ENCODE results near the gene MT1G. TPM values are rescaled to one million over a fixed set of nuclear protein-coding genes. Genes with fewer than 3 reads are reported as not detected.
A peak's percentile ranks its signal among the peaks of the same experiment; 100 is the strongest.

The MT1G gene
- total RNA-seq, 4 donors from 2014 or later = 21.0 to 1,835 (median 81.0) TPM

DNA sequence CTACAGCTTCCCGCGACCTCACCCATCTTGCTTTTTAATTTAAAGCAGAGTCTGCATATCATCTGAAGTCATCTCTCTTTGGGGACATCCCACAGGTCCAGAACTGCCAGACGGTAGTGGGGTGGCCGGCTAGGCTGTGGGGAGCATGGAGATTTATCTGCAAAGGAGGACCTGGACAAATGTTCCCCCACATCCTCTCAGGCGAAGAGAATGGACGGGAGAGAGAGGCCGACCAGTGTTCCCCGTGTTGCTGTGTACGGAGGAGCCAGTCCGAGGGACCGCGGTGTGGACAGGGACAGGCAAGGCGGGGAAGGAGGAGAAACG lies 36.1 kb downstream of the MT1G start:
- Histone ChIP-seq H3K4me1 (peaks cover 6 to 34% (median 21%) of the 10 kb centered on the region in 4 donors), H3K36me3 (no peaks in the 10 kb centered on the region), H3K27ac (peak overlapping the region; percentile 53 to 74 (median 59)), H3K9me3 (no peaks in the 10 kb centered on the region), H3K27me3 (peaks cover 52% of the 10 kb centered on the region), H3K4me3 (peak overlapping the region; percentile 18 to 58 (median 45))
- TF ChIP-seq, protein P1, sequence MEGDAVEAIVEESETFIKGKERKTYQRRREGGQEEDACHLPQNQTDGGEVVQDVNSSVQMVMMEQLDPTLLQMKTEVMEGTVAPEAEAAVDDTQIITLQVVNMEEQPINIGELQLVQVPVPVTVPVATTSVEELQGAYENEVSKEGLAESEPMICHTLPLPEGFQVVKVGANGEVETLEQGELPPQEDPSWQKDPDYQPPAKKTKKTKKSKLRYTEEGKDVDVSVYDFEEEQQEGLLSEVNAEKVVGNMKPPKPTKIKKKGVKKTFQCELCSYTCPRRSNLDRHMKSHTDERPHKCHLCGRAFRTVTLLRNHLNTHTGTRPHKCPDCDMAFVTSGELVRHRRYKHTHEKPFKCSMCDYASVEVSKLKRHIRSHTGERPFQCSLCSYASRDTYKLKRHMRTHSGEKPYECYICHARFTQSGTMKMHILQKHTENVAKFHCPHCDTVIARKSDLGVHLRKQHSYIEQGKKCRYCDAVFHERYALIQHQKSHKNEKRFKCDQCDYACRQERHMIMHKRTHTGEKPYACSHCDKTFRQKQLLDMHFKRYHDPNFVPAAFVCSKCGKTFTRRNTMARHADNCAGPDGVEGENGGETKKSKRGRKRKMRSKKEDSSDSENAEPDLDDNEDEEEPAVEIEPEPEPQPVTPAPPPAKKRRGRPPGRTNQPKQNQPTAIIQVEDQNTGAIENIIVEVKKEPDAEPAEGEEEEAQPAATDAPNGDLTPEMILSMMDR (IDR thresholded peaks at IDR 0.05) = no peak
- TF ChIP-seq POLR2AphosphoS5 (IDR thresholded peaks at IDR 0.05) = no peak
- TF ChIP-seq POLR2A (IDR thresholded peaks at IDR 0.05) = no peak
- TF ChIP-seq EP300 (IDR thresholded peaks at IDR 0.05; ENCODE audit: low read depth) = no peak
- intact Hi-C loops (cut with DNase I; ENCODE audit: low total_unique reads) (loop anchor here (1.0 kb wide), 1 partner anchor 23 kb away; the partner anchor contains the start of gene MT2A), in situ Hi-C loops (cut with MboI; ENCODE audit: low pct_ligation_motif_present in 1 of 4, low pct_unique_long_range_greater_than_20kb in 1 of 4, low sequenced_read_pairs in 3 of 4) (no loop called here)
- 36% methylated on average over 14 of the region's 14 CpGs; no CpG with 5 or more reads in 1 of the 2 donors for WGBS, 2 donors (ENCODE audit: low coverage in 1 of 2)
- no peak for DNase-seq

DNA sequence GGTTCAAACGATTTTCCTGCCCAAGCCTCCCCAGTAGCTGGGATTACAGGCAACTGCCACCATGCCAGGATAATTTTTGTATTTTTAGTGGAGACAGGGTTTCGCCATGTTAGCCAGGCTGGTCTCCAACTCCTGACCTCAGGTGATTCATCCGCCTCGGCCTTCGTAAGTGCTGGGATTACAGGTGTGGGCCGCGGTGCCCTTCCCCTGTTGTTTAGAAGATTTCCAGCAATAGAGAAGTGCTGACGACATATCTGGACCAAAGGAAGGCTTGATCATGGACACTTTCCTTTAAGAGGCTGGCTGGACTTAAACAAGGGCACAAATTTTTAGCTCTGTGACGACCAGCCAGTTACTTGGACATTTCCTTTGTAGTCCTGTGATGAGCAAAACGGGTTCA lies 36.7 kb downstream of the MT1G start:
- H3K4me1 ChIP-seq = peaks cover 6 to 40% (median 26%) of the 10 kb centered on the region in 4 donors
- WGBS, 2 donors (ENCODE audit: low coverage in 1 of 2) = 80 to 89% methylated on average over 1 to 10 of the region's 10 CpGs
- H3K4me3 ChIP-seq = no peak overlapping the region
- TF ChIP-seq, protein P1 (IDR thresholded peaks at IDR 0.05) = no peak
- TF ChIP-seq POLR2AphosphoS5 (IDR thresholded peaks at IDR 0.05) (no peak), POLR2A (IDR thresholded peaks at IDR 0.05) (no peak), EP300 (IDR thresholded peaks at IDR 0.05; ENCODE audit: low read depth) (no peak)
- in situ Hi-C loops (cut with MboI; ENCODE audit: low pct_ligation_motif_present in 1 of 4, low pct_unique_long_range_greater_than_20kb in 1 of 4, low sequenced_read_pairs in 3 of 4) = no loop called here
- H3K27ac ChIP-seq = peak overlapping the region in 3 of 4 donors; percentile 54 to 74 (median 64)
- intact Hi-C loops (cut with DNase I; ENCODE audit: low total_unique reads) = no loop called here
- H3K9me3 ChIP-seq = no peaks in the 10 kb centered on the region
- H3K36me3 ChIP-seq = no peaks in the 10 kb centered on the region
- H3K27me3 ChIP-seq = peaks cover 46% of the 10 kb centered on the region
- no peak for DNase-seq

DNA sequence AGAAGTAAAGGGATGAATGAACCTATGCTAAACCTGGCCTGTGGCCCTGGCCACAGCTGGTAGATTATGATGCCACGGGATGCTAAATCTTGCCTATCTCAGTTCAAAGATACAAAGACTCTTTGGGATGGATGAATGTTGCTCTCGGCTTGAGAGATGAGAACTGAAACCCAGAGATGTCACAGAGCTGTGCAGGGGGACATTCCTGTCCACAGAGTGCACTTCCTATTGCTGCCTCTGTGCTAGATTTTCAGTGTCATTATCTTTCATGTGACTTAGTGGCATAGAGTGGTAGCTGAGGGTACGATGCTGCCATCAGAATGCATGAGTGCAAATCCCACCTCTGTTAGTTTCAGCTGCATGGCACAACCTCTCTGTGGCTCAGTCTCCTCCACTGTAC lies 37.7 kb downstream of the MT1G start:
- Histone ChIP-seq H3K4me1 (peaks cover 1 to 36% (median 29%) of the 10 kb centered on the region in 4 donors), H3K36me3 (no peaks in the 10 kb centered on the region), H3K27ac (no peak overlapping the region), H3K4me3 (no peak overlapping the region), H3K9me3 (no peaks in the 10 kb centered on the region), H3K27me3 (peaks cover 35% of the 10 kb centered on the region)
- intact Hi-C loops (cut with DNase I; ENCODE audit: low total_unique reads) (no loop called here), in situ Hi-C loops (cut with MboI; ENCODE audit: low pct_ligation_motif_present in 1 of 4, low pct_unique_long_range_greater_than_20kb in 1 of 4, low sequenced_read_pairs in 3 of 4) (no loop called here)
- TF ChIP-seq POLR2A (IDR thresholded peaks at IDR 0.05) = no peak
- no peak for TF ChIP-seq POLR2AphosphoS5 (IDR thresholded peaks at IDR 0.05)
- TF ChIP-seq EP300 (IDR thresholded peaks at IDR 0.05; ENCODE audit: low read depth) = no peak
- DNase-seq = no peak
- WGBS, 2 donors (ENCODE audit: low coverage in 1 of 2) = 70 to 75% methylated on average over 2 to 3 of the region's 3 CpGs

- intact Hi-C loops (cut with DNase I; ENCODE audit: low total_unique reads) = loop anchor here (5.0 kb wide), 1 partner anchor 53 kb away; the partner anchor contains the start of gene MT1X
- H3K27ac ChIP-seq = no peak overlapping the region
Measured at GRCh38 chr16:56629531-56629930, 38.3 kb downstream of the MT1G start.

More at GRCh38 chr16:56629531-56629930, 38.3 kb downstream of the MT1G start:
- TF ChIP-seq, protein P1 (IDR thresholded peaks at IDR 0.05) = no peak
- TF ChIP-seq EP300 (IDR thresholded peaks at IDR 0.05; ENCODE audit: low read depth) (no peak), POLR2A (IDR thresholded peaks at IDR 0.05) (no peak), POLR2AphosphoS5 (IDR thresholded peaks at IDR 0.05) (no peak)
- peaks cover 0 to 36% (median 29%) of the 10 kb centered on the region in 4 donors for H3K4me1 ChIP-seq
- WGBS, 2 donors (ENCODE audit: low coverage in 1 of 2) = 77% methylated on average over 3 of the region's 3 CpGs; no CpG with 5 or more reads in 1 of the 2 donors
- peaks cover 29% of the 10 kb centered on the region for H3K27me3 ChIP-seq
- H3K9me3 ChIP-seq = no peaks in the 10 kb centered on the region
- in situ Hi-C loops (cut with MboI; ENCODE audit: low pct_ligation_motif_present in 1 of 4, low pct_unique_long_range_greater_than_20kb in 1 of 4, low sequenced_read_pairs in 3 of 4) = no loop called here
- no peak for DNase-seq
- no peaks in the 10 kb centered on the region for H3K36me3 ChIP-seq
- no peak overlapping the region for H3K4me3 ChIP-seq
